WERI-Rb-1 (cell line): ENCODE results near the gene UBL3.

Experiments used
- DNase-seq: peaks from one replicate; pipeline ENCODE4 v3.0.0-alpha.2; 2020
- H3K27ac ChIP-seq: fragments of 250-450 bp; sonication (Bioruptor Pico); 2 replicates; pipeline ENCODE4 v1.5.1; 2020; ENCODE audit warnings: mild to moderate bottlenecking, moderate library complexity
- H3K27me3 ChIP-seq: fragments of 250-450 bp; sonication (Bioruptor Pico); 2 replicates; pipeline ENCODE4 v1.5.1; 2021; ENCODE audit warnings: mild to moderate bottlenecking, low read depth, moderate library complexity; ENCODE audit not compliant: insufficient read depth, severe bottlenecking
- H3K36me3 ChIP-seq: fragments of 250-450 bp; sonication (Bioruptor Pico); 2 replicates; pipeline ENCODE4 v1.5.1; 2020; ENCODE audit warnings: mild to moderate bottlenecking, moderate library complexity
- H3K4me3 ChIP-seq: 2 replicates; pipeline ENCODE4 v1.5.1; 2011; ENCODE audit warnings: low read depth, mild to moderate bottlenecking, control low read depth, low read length
- H3K9me3 ChIP-seq: fragments of 250-450 bp; sonication (Bioruptor Pico); 2 replicates; pipeline ENCODE4 v1.5.1; 2021; ENCODE audit warnings: mild to moderate bottlenecking, moderate library complexity; ENCODE audit not compliant: severe bottlenecking
- CTCF ChIP-seq: IDR thresholded peaks from 2 replicates; pipeline ENCODE4 v1.5.1; 2011; ENCODE audit warnings: low read depth, mild to moderate bottlenecking, control low read depth, inconsistent platforms, low read length

UBL3 gene

GRCh38 chr13:29753618-29754472 is 96.6 kb downstream of the UBL3 start:
- DNase-seq: no peak
- no peaks in the 10 kb centered on the region for H3K27me3 ChIP-seq
- no peak for TF ChIP-seq CTCF
- no peak overlapping the region for H3K4me3 ChIP-seq
- H3K9me3 ChIP-seq: no peaks in the 10 kb centered on the region
- no peak overlapping the region for H3K27ac ChIP-seq
- no peaks in the 10 kb centered on the region for H3K36me3 ChIP-seq

GRCh38 chr13:29752175-29752574 is 98.2 kb downstream of the UBL3 start:
- no peak for TF ChIP-seq CTCF
- H3K27ac ChIP-seq: no peak overlapping the region

GRCh38 chr13:29750183-29750530 is 100.3 kb downstream of the UBL3 start:
- Histone ChIP-seq H3K36me3 (no peaks in the 10 kb centered on the region), H3K9me3 (no peaks in the 10 kb centered on the region), H3K27me3 (no peaks in the 10 kb centered on the region), H3K27ac (no peak overlapping the region), H3K4me3 (no peak overlapping the region)
- TF ChIP-seq CTCF: no peak
- DNase-seq: no peak

More at GRCh38 chr13:29752175-29752574, 98.2 kb downstream of the UBL3 start:
- H3K4me3 ChIP-seq: no peak overlapping the region
- H3K27me3 ChIP-seq: no peaks in the 10 kb centered on the region
- no peak for DNase-seq
- no peaks in the 10 kb centered on the region for H3K9me3 ChIP-seq
- H3K36me3 ChIP-seq: no peaks in the 10 kb centered on the region

GRCh38 chr13:29749401-29750182 is 100.8 kb downstream of the UBL3 start:
- Histone ChIP-seq H3K4me3 (no peak overlapping the region), H3K9me3 (no peaks in the 10 kb centered on the region), H3K27ac (no peak overlapping the region), H3K36me3 (no peaks in the 10 kb centered on the region), H3K27me3 (no peaks in the 10 kb centered on the region)
- no peak for DNase-seq
- no peak for TF ChIP-seq CTCF

GRCh38 chr13:29748097-29748496 is 102.3 kb downstream of the UBL3 start:
- Histone ChIP-seq H3K27me3 (no peaks in the 10 kb centered on the region), H3K36me3 (no peaks in the 10 kb centered on the region), H3K4me3 (no peak overlapping the region), H3K27ac (no peak overlapping the region), H3K9me3 (no peaks in the 10 kb centered on the region)
- DNase-seq: no peak
- no peak for TF ChIP-seq CTCF
